HG03558 (cell line): Measurements from ENCODE around the gene SHPK.

Experiments
- ATAC-seq: cut with Tn5 transposase; IDR thresholded peaks from one replicate; pipeline ENCODE4 v1.9.1; 2021; ENCODE audit warnings: moderate number of reproducible peaks; ENCODE audit not compliant: unreplicated experiment; ENCODE audit errors: extremely low read depth

The SHPK gene

GRCh38 chr17:3559270-3559645, 76.8 kb downstream of the SHPK start:
- ATAC-seq: no peak

- ATAC-seq: no peak
Measured at GRCh38 chr17:3558603-3559269, 77.3 kb downstream of the SHPK start.
